ENCODE measurements around the gene NARS2. TPM values are rescaled to one million over a fixed set of nuclear protein-coding genes. Genes with fewer than 3 reads are reported as not detected.

Gene NARS2
- total and polyA plus RNA-seq, 7 donors: 12.8 to 22.3 (median 14.5) TPM

GRCh38 chr11:78420796-78421209 is 153.9 kb downstream of the NARS2 start:
- Histone ChIP-seq H3K4me3 (no peak overlapping the region), H3K4me1 (peaks cover 18% of the 10 kb centered on the region), H3K9me3 (no peaks in the 10 kb centered on the region), H3K27ac (no peak overlapping the region), H3K27me3 (ENCODE audit: insufficient read depth in 3 of 3, low read length in 2 of 3) (no peaks in the 10 kb centered on the region), H3K36me3 (ENCODE audit: insufficient read depth in 1 of 2, low read depth in 1 of 2) (no peaks in the 10 kb centered on the region)
- no peak for ATAC-seq
- peak; percentile 56 to 58 for DNase-seq
- TF ChIP-seq CTCF (IDR thresholded peaks at IDR 0.05): no peak
- 13 to 16% (median 15%) methylated on average over 9 of the region's 9 CpGs for WGBS, 3 donors
- intact Hi-C loops (cut with DNase I): loop anchor here (5.0 to 10.0 kb wide), 3 partner anchors 146 to 276 kb away; no protein-coding TSS in a partner anchor

- WGBS, 3 donors: 2 to 3% (median 3%) methylated on average over 9 of the region's 9 CpGs
- no peaks in the 10 kb centered on the region for H3K9me3 ChIP-seq
- intact Hi-C loops (cut with DNase I): loop anchor here (5.0 to 10.0 kb wide), 3 partner anchors 147 to 276 kb away; no protein-coding TSS in a partner anchor
- peaks cover 18% of the 10 kb centered on the region for H3K4me1 ChIP-seq
- H3K4me3 ChIP-seq: no peak overlapping the region
- peak; percentile 55 for TF ChIP-seq CTCF (IDR thresholded peaks at IDR 0.05)
- peak overlapping the region; percentile 17 for H3K27ac ChIP-seq
- no peaks in the 10 kb centered on the region for H3K27me3 ChIP-seq (ENCODE audit: insufficient read depth in 3 of 3, low read length in 2 of 3)
- no peaks in the 10 kb centered on the region for H3K36me3 ChIP-seq (ENCODE audit: insufficient read depth in 1 of 2, low read depth in 1 of 2)
- peak; percentile 53 to 72 for DNase-seq
- peak in 1 of 4 donors; percentile 8 for ATAC-seq
These were observed 154.4 kb downstream of the NARS2 start for GRCh38 chr11:78420255-78420764.

- Histone ChIP-seq H3K27me3 (ENCODE audit: insufficient read depth in 3 of 3, low read length in 2 of 3) (no peaks in the 10 kb centered on the region), H3K27ac (peak overlapping the region; percentile 37), H3K9me3 (no peaks in the 10 kb centered on the region), H3K4me3 (no peak overlapping the region), H3K4me1 (peaks cover 18% of the 10 kb centered on the region), H3K36me3 (ENCODE audit: insufficient read depth in 1 of 2, low read depth in 1 of 2) (no peaks in the 10 kb centered on the region)
- intact Hi-C loops (cut with DNase I): loop anchor here (5.0 to 10.0 kb wide), 3 partner anchors 65 to 192 kb away; no protein-coding TSS in a partner anchor
- no peak for TF ChIP-seq CTCF (IDR thresholded peaks at IDR 0.05)
- peak; percentile 59 to 63 for DNase-seq
- ATAC-seq: peak in 3 of 4 donors; percentile 28 to 30 (median 30)
- 25 to 37% (median 27%) methylated on average over 5 of the region's 5 CpGs for WGBS, 3 donors
These were observed 155.3 kb downstream of the NARS2 start for GRCh38 chr11:78419327-78419726.

GRCh38 chr11:78418584-78419211 is 156.0 kb downstream of the NARS2 start:
- Histone ChIP-seq H3K27ac (peak overlapping the region; percentile 37), H3K27me3 (ENCODE audit: insufficient read depth in 3 of 3, low read length in 2 of 3) (no peaks in the 10 kb centered on the region), H3K4me3 (peak overlapping the region; percentile 81), H3K9me3 (no peaks in the 10 kb centered on the region), H3K4me1 (peaks cover 18% of the 10 kb centered on the region), H3K36me3 (ENCODE audit: insufficient read depth in 1 of 2, low read depth in 1 of 2) (no peaks in the 10 kb centered on the region)
- ATAC-seq (no peak), DNase-seq (no peak)
- TF ChIP-seq CTCF (IDR thresholded peaks at IDR 0.05): no peak
- whole genome bisulfite sequencing, 3 donors: 35 to 39% (median 36%) methylated on average over 11 of the region's 11 CpGs
- intact Hi-C loops (cut with DNase I): loop anchor here (5.0 to 10.0 kb wide), 3 partner anchors 64 to 191 kb away; no protein-coding TSS in a partner anchor
